ENCODE measurements around the gene FGFRL1.
A peak's percentile ranks its signal among the peaks of the same experiment; 100 is the strongest.

FGFRL1 gene

DNA sequence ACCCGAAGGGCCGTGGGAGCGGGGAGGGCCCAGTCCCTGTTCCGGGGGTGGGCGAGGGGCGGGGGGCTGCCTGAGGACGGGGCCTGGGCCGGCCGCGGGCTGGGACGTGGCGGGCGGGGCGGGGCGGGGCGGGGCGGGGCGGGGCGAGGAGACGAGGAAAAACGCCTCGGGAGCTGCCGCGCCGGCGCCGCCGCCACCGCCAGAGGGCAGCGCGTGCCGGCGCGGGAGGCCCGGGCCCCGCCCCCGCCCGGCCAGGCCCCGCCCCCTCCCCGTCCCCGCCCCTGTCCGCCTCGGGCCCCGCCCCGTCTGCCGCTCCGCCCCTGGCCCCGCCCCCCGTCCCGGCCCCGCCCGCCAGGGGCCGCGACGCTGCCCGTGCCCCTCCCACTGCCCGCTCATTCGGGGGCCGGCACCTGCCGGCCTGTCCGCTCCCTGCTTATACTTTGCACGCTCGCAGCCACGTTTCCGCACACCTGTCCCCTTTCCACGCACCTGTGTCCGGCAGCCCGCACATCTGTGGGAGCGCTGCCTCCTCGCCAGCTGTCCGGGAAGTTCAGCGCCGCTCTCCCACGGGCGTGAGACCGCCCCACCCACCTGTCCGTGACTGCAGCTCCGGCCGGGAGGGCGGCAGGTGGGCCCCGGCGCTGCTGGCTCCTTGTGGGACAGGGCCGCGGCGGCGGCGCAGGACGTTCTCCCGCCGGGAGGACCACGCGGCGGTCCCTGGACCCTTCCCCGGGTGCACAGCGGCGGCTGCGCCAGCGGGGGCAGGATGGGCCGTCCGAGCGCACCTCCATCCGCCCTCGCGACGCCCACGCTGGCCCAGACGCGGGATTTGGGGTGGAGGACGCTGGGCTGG is 1.7 kb upstream of the FGFRL1 start:
- DNase-seq, result peak; percentile 77

DNA sequence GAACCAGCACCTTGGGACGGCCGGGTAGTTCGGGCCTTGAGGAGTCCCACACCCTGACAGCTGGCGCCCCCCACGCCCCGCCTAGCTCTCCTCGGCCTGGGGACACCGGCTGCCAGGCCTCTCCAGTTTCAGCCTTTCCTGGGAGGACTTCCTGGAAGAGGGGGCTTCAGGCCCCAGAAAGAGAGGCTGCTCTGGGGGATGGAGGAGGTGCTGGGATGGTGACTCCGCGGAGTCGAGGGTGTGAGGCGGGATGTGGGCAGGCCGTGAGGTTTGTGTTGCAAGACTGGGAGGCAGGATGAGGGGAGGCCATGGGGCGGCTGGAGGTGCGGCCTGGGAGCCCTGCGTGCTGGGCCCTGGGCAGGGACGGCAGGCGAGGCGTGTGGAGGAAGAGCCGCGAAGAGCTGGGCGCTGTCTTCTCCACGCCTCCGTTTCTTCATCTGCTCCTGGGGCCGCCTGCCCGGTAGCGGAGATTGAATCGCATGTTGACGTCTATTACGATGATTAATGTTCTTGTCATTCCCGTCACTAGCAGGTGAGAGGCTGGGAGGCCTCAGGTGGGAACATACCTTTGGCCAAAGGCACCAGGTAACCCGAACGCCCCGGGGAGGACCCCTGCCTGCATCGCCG is 918 bp upstream of the FGFRL1 start:
- peak; percentile 70 for DNase-seq

DNA sequence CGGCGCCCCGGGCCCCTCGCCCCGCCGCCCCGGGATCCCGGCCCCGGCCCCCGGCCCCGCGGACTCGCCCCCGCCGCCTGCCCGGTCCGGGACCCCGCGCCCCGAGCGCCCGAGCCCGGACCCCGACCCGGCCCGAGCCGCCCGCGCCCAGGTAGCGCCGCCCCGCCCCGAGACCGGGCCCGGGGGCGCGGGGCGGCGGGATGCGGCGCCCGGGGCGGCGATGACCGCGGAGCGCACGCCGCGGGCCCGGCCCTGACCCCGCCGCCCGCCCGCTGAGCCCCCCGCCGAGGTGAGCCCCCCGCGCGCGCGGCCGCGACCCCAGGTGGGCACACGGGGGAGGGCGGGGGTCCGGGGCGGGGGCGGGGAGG is 224 bp downstream of the FGFRL1 start:
- no peak for DNase-seq

DNA sequence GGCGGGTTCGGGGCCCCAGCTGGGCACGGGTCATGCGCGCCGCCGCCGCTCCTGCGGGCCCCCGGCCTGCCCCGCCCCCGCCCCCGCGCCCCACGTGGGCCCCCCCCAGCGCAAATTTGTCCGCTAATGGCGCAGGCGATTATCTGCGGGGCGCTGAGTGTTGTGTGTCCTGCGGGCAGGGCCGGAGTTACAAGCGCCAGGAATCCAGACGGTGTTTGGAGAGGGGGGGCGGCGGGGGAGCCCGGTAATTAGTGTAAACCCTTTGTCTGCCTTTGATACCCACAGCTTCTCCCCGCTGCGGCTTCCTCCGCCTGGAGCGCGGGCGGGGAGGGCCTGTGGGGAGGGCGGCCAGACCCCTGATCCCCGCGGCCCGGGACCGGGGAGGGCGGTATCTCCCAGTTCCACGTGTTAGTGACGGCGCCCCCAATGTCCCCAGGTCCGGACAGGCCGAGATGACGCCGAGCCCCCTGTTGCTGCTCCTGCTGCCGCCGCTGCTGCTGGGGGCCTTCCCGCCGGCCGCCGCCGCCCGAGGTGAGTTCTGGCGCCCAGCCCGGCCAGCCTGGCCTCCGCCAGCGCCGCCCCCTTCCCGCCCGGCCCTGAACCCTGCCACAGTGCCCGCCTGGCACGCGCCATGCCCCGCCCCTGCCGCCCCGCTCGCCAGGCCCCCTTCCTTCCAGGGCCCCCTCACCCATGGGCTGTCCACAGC is 761 bp downstream of the FGFRL1 start:
- peak; percentile 55 for DNase-seq

DNA sequence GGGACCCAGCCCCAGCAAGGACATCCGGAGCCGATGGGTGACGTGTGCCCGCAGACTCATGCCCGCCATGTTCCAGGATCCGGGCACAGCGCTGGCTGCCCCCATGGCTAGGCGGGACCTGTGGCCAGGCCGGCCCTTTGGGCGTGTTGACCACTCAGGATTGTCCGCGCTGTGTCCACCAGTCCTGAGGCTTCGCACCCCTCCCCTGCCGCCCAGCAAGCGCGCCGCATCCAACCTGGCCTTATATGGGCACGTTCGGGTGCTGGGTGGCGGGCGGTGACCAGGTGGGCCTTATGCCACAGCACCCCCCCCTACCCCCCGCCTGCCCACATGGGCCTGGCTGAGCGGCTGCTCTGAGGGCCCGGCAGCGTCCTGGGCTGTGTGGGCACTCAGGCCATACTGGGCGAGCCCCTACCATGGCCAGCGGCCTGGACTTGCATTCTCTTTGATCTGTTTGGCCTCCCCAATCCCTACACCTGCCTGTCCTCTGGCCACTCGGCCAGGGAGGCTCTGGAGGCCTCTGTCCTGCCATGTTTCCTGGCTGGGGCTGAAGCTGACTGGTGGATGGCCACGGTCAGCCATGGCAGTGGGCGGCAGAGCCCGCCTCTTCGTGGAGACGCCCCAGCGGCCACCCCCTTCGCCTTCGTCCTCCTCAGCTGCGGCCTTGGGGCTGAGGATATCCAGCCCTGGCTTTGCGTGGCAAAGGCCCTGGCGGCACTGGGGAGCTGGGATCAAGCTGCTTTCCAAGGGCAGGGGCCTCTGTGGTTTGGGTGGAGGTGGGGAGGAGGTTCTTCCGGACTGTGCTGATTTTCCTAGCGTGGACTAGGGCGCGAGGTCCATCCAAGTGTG is 2.0 kb downstream of the FGFRL1 start:
- DNase-seq, result no peak

DNA sequence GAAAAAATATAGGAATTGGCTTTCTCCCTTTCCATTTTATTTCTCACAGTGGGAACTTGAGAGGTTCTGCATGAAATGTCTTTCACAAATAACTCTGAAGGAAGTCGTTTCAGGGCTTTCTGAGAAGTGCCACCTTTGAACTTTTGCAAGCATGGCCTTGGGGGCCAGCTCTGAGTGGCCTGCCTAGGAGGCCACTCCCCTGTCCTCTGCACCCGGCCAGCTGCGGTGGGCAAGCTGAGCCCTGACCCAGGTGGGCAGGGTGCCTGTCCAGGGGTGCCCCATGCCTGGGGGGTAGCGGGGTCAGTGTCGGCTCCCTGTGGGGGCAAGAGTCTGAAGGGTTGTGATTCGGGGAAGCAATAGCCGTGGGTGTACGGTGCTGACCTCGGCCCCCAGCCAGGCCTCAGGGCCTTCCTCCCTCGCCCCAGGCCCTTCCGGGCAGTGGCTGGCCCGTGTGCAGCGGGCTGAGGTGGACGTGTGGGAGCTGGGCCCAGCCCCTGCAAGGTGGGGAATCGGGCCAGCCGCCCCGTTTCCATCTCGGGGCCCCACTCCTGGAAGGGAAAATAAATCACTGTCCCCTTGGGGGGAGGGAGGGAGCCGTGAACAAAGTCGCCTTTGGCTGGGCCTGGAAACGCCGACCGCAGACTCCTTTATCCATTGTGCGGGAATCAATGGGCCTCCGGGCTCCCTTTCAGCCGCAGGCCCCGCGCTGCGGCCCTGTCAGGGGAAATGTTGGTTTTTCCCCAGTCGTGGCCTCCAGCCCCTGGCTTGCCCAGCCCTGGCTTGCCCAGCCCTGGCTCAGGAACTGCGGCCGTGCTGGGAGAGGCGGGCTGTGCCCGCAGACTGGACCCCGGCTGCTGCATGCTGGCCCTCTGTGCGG is 3.1 kb downstream of the FGFRL1 start:
- DNase-seq, result no peak

DNA sequence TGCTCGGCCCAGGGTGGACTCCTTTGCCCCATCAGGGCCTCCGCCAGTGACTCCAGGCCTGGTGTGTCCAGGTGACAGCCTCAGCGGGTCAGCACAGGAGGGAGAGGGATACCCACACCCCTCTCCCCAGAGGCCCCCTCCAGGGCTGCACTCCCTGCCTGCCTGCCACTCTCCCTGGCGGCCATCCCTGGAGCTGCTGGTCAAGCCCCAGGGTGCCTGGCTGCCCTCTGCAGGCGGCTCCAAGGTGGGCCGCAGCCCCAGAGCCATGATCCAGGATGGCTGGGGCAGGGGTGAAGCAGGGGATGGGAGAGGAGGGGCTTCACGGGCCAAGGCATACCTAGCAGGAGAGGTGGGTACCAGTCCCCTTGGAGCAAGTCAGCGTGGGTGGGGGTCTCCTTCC is 3.8 kb downstream of the FGFRL1 start:
- no peak for DNase-seq

GRCh38 chr4:1015746-1016145 is 4.3 kb downstream of the FGFRL1 start:
- DNase-seq, result no peak

GRCh38 chr4:1017211-1017610 is 5.8 kb downstream of the FGFRL1 start:
- DNase-seq, result no peak

DNA sequence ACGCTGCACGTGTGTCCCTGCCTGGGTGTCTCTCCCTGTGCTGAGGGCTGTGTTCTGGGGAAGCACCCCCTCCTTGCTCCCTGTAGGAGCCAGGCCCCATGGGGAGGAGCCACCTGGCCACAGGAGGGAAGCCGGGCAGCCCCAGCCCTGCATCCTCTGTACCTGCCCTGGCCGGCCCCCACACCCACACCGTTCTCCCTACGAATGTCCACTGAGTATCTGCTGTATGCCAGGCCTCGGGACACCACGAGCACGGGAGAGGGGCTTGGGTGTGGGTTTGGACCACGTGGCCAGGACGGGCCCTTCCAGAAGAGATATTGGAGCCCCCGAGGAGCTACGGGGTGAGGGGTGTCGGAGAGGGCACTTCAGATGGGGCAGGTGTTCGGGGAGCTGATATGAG is 6.3 kb downstream of the FGFRL1 start:
- no peak for DNase-seq

GRCh38 chr4:1018147-1019020 is 7.0 kb downstream of the FGFRL1 start:
- DNase-seq, result no peak

DNA sequence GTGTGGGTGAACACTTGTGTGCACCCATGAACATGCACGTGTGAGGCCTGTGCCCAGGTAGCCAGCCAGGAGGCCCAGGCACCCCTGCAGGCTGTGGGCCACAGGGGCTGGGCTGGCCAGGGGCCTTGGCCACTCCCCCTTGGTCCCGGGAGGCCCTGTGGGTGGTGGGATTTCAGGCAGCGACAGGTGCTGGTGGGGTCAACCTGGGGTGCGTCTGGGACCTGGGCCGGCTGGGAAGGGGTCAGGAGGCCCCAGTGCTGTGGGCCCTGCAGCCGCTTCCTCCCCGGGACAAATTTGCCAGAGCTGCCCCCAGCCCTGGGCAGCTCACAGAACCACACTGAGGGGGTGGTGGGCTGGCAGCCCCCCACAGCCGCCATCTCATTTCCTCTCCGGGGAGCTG is 7.9 kb downstream of the FGFRL1 start:
- DNase-seq, result no peak

- no peak for DNase-seq
Measured at GRCh38 chr4:1019729-1020470, 8.5 kb downstream of the FGFRL1 start.

DNA sequence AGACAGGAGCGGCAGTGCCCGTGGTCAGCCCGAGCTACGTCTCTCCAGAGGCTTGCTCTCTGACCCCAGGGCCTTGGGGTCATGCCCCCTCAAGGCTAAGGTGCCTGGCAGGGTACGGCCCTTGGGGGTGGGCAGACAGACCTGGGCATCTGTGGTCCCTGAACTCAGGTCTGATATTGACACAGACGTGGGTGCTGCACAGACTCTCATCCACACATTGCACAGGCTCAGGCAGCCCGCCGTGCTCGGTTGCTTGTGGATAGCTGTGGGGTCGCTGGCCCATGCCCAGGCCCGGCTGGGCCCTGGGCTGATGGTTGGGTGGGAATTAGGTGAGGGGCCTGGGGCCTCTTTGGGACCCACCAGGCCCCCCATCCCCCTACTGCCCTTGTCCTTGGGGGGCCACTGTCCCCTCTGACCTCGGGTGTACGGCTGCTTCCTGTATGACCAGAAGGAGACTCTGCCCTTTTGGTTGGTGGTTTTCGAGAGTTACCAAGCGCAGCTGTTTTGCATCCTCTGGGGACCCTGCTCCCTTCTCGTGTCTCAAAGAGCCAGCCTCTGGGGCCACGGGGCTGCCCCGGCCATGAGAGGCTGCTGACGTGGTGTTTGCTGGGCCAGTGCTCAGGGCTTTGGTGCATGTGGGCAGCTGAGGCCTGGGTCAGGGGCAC is 10.1 kb downstream of the FGFRL1 start:
- no peak for DNase-seq

- no peak for DNase-seq
Measured at GRCh38 chr4:1022051-1022738, 10.8 kb downstream of the FGFRL1 start.

- DNase-seq, result no peak
Measured at GRCh38 chr4:1022739-1023066, 11.3 kb downstream of the FGFRL1 start.

DNA sequence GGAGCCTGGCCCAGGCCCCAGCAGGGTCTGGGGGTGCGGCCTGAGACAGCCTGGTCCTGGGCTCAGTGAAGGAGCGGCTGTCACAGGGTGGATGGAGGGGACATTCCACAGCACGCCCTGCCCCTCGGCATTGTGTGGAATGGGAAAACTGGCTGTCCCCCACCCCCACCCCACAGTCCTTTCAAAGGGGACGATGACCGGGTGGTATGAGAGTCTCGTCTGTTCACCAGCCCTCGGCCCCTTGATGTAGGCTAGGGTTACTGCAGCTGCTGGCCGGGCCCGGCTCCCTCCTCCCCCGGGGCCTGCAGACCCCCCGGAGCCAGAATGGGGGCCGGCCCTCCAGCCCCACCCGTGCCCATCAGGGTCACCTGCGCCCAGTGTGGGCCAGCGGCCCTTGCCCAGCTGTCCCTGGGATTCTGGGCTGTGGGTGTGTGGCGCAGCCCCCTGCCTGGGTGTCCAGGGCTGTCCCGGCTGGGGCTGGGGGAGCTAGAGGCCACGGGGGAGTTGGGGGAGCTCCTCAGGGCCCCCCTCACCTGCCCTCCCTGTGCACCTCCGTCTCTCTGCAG is 11.7 kb downstream of the FGFRL1 start:
- no peak for DNase-seq

- DNase-seq, result no peak
Measured at GRCh38 chr4:1023895-1024740, 12.7 kb downstream of the FGFRL1 start.

Data from activated T-cell treated with anti-CD3 and anti-CD28 coated beads, Interleukin-2, amount 50 U/mL, for 1 hour (primary cell).